Esophagus muscularis mucosa (tissue), 4 donors: ENCODE results near the gene S100A4. TPM values are rescaled to one million over a fixed set of nuclear protein-coding genes. Genes with fewer than 3 reads are reported as not detected.

Experiments
- DNase-seq: peaks from one replicate; pipeline ENCODE4 v3.0.0-alpha.2; 2017; ENCODE audit errors: extremely low spot score
- H3K27ac ChIP-seq, 4 donors: fragments of 200-600 bp; sonication (generic); replicated peaks in 1 of 4; 1 replicate in 3 of 4; 2 replicates in 1 of 4; pipeline ENCODE4 v1.5.1; 2016 to 2019; ENCODE audit warnings: mild to moderate bottlenecking in 1 of 4
- H3K27me3 ChIP-seq, 4 donors: fragments of 200-600 bp; sonication (generic); one replicate each; pipeline versions ENCODE4 v1.5.1 to v1.6.0; 2016 to 2019
- H3K36me3 ChIP-seq, 4 donors: fragments of 200-600 bp; sonication (generic); one replicate each; pipeline ENCODE4 v1.5.1; 2016 to 2019
- H3K4me1 ChIP-seq, 4 donors: fragments of 200-600 bp; sonication (generic); one replicate each; pipeline ENCODE4 v1.5.1; 2016 to 2019
- H3K4me3 ChIP-seq, 4 donors: fragments of 200-600 bp; sonication (generic); 1 replicate in 2 of 4; 2 replicates in 2 of 4; pipeline ENCODE4 v1.5.1; 2016 to 2019; ENCODE audit warnings: mild to moderate bottlenecking in 4 of 4, moderate library complexity in 1 of 4
- H3K9me3 ChIP-seq, 4 donors: fragments of 200-600 bp; sonication (generic); 1 replicate in 3 of 4; 2 replicates in 1 of 4; pipeline ENCODE4 v1.5.1; 2016 to 2019
- CTCF ChIP-seq, 3 experiments: fragments of 200-600 bp in 2 of 3; fragments of 450-650 bp in 1 of 3; sonication (generic) in 2 of 3; IDR thresholded peaks; one replicate each; pipeline ENCODE4 v1.5.1; 2017 to 2019; ENCODE audit warnings: antibody characterized with exemption in 3 of 3, mild to moderate bottlenecking in 2 of 3, moderate library complexity in 1 of 3
- EP300 ChIP-seq: sonication (generic); formaldehyde crosslinking; IDR thresholded peaks from one replicate; pipeline ENCODE4 v1.6.1; 2017; ENCODE audit warnings: antibody characterized with exemption
- POLR2A ChIP-seq: fragments of 450-650 bp; IDR thresholded peaks from one replicate; pipeline ENCODE4 v1.6.1; 2017; ENCODE audit warnings: antibody characterized with exemption, moderate library complexity, mild to moderate bottlenecking, low read depth
- POLR2AphosphoS5 ChIP-seq, 2 donors: sonication (generic); formaldehyde crosslinking; IDR thresholded peaks; one replicate each; pipeline ENCODE4 v1.6.1; 2017; ENCODE audit warnings: antibody characterized with exemption in 2 of 2
- WGBS: methylation state at CpG from one replicate; pipeline ENCODE4 v1.1.5; 2018; 5-methylcytosine and 5-hydroxymethylcytosine counted together
- intact Hi-C: fragments of 100-400 bp; cut with DNase I; formaldehyde crosslinking; loops from one replicate; pipeline ENCODE4 v1.15.1; 2023
- total RNA-seq, 4 donors: library from RNA; depleted of rRNA; stranded (reverse); fragments of >200 nt; gene quantifications; one replicate each; pipeline versions ENCODE4 v1.1.0 to v1.2.1, GENCODE V29; 2016

The S100A4 gene
- total RNA-seq, 4 donors from 2014 or later, result 154 to 362 (median 273) TPM

- TF ChIP-seq EP300 (no peak), CTCF (IDR thresholded peaks at IDR 0.05) (no peak), POLR2AphosphoS5 (IDR thresholded peaks at IDR 0.05) (no peak), POLR2A (no peak)
- H3K27me3 ChIP-seq, result no peaks in the 10 kb centered on the region
- no peak for DNase-seq
- intact Hi-C loops, result no loop called here
- no peak overlapping the region for H3K4me3 ChIP-seq
- H3K27ac ChIP-seq, result no peak overlapping the region
- WGBS, result 84% methylated on average over 10 of the region's 10 CpGs
- H3K9me3 ChIP-seq, result no peaks in the 10 kb centered on the region
- peaks cover 9 to 24% (median 14%) of the 10 kb centered on the region in 4 donors for H3K4me1 ChIP-seq
- no peaks in the 10 kb centered on the region for H3K36me3 ChIP-seq
These were observed 15.3 kb upstream of the S100A4 start for GRCh38 chr1:153560771-153561465.

GRCh38 chr1:153560241-153560640 lies 14.6 kb upstream of the S100A4 start:
- Histone ChIP-seq H3K36me3 (no peaks in the 10 kb centered on the region), H3K27ac (no peak overlapping the region), H3K9me3 (no peaks in the 10 kb centered on the region), H3K4me1 (peaks cover 2 to 17% (median 7%) of the 10 kb centered on the region in 4 donors), H3K4me3 (no peak overlapping the region), H3K27me3 (no peaks in the 10 kb centered on the region)
- intact Hi-C loops, result no loop called here
- DNase-seq, result no peak
- WGBS, result 100% methylated on average over 2 of the region's 2 CpGs
- no peak for TF ChIP-seq EP300

DNA sequence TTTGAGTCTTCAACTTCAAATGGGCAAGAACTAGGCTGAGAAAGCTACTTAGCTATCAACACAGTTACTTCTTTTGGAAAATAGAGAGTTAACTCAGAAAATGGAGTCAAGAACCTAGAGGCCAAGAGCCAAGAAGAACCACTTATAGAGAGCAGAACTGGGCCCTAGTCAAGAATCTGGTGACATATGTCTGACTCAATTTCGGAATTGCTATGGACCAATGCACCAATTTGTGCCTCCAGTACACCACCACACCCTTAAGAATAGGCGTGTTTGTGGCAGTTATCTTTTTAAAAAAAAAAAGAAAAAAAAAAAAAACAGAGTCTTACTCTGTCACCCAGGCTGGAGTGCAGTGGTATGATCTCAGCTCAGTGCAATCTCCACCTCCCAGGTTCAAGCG lies 12.3 kb upstream of the S100A4 start:
- H3K27ac ChIP-seq, result no peak overlapping the region
- no peaks in the 10 kb centered on the region for H3K27me3 ChIP-seq
- no peaks in the 10 kb centered on the region for H3K36me3 ChIP-seq
- WGBS, result 97% methylated on average over 3 of the region's 3 CpGs
- intact Hi-C loops, result no loop called here
- H3K9me3 ChIP-seq, result no peaks in the 10 kb centered on the region
- DNase-seq, result no peak
- peaks cover 12 to 22% (median 21%) of the 10 kb centered on the region in 4 donors for H3K4me1 ChIP-seq
- no peak overlapping the region for H3K4me3 ChIP-seq
- no peak for TF ChIP-seq CTCF (IDR thresholded peaks at IDR 0.05)
- TF ChIP-seq POLR2A, result no peak
- TF ChIP-seq POLR2AphosphoS5 (IDR thresholded peaks at IDR 0.05), result no peak
- no peak for TF ChIP-seq EP300

GRCh38 chr1:153556348-153556747 lies 10.7 kb upstream of the S100A4 start:
- Histone ChIP-seq H3K27ac (no peak overlapping the region), H3K36me3 (no peaks in the 10 kb centered on the region), H3K4me3 (no peak overlapping the region), H3K4me1 (peaks cover 12 to 24% (median 22%) of the 10 kb centered on the region in 4 donors), H3K9me3 (no peaks in the 10 kb centered on the region), H3K27me3 (no peaks in the 10 kb centered on the region)
- 100% methylated on average over 1 of the region's 1 CpG for WGBS
- DNase-seq, result no peak
- intact Hi-C loops, result no loop called here
- TF ChIP-seq POLR2A (no peak), CTCF (IDR thresholded peaks at IDR 0.05) (no peak), EP300 (no peak), POLR2AphosphoS5 (IDR thresholded peaks at IDR 0.05) (no peak)

GRCh38 chr1:153553830-153554541 lies 8.4 kb upstream of the S100A4 start:
- intact Hi-C loops, result no loop called here
- DNase-seq, result no peak

More at GRCh38 chr1:153553830-153554541, 8.4 kb upstream of the S100A4 start:
- WGBS, result 52% methylated on average over 2 of the region's 2 CpGs
- H3K36me3 ChIP-seq, result no peaks in the 10 kb centered on the region
- H3K4me3 ChIP-seq, result no peak overlapping the region
- H3K9me3 ChIP-seq, result no peaks in the 10 kb centered on the region
- H3K27ac ChIP-seq, result peak overlapping the region; percentile 60 to 78 (median 74)
- no peaks in the 10 kb centered on the region for H3K27me3 ChIP-seq
- TF ChIP-seq CTCF (IDR thresholded peaks at IDR 0.05) (no peak), EP300 (no peak), POLR2A (no peak), POLR2AphosphoS5 (IDR thresholded peaks at IDR 0.05) (no peak)
- peaks cover 28 to 42% (median 39%) of the 10 kb centered on the region in 4 donors for H3K4me1 ChIP-seq
